Measurements from ENCODE around the gene IKBKG.
"Not testable (repeated sequence)": the region's sequence is repeated elsewhere in the genome, so short reads cannot be mapped to it uniquely, and the experiment has no call there.

Gene IKBKG

GRCh38 chrX:154558896-154559295, 11.5 kb downstream of the IKBKG start:
- DNase-seq (ENCODE audit: low read depth) = not testable (repeated sequence)

- DNase-seq (ENCODE audit: low read depth) = not testable (repeated sequence)
Measured at GRCh38 chrX:154560326-154560725, 12.9 kb downstream of the IKBKG start.

- DNase-seq (ENCODE audit: low read depth) = not testable (repeated sequence)
Measured at GRCh38 chrX:154562295-154562694, 14.9 kb downstream of the IKBKG start.

GRCh38 chrX:154570361-154570760, 22.9 kb downstream of the IKBKG start:
- DNase-seq (ENCODE audit: low read depth) = not testable (repeated sequence)

GRCh38 chrX:154573061-154573460, 25.6 kb downstream of the IKBKG start:
- DNase-seq (ENCODE audit: low read depth) = not testable (repeated sequence)

GRCh38 chrX:154575076-154575475, 27.7 kb downstream of the IKBKG start:
- not testable (repeated sequence) for DNase-seq (ENCODE audit: low read depth)

GRCh38 chrX:154582994-154583393, 35.6 kb downstream of the IKBKG start:
- not testable (repeated sequence) for DNase-seq (ENCODE audit: low read depth)

GRCh38 chrX:154584585-154585183, 37.3 kb downstream of the IKBKG start, which contains the start of gene CTAG1A:
CTAG1A (plus strand) TSS chrX:154585133; CDS start chrX:154585207, 74 bp downstream.
- not testable (repeated sequence) for DNase-seq (ENCODE audit: low read depth)

- not testable (repeated sequence) for DNase-seq (ENCODE audit: low read depth)
Measured at GRCh38 chrX:154590415-154590814, 43.0 kb downstream of the IKBKG start.

- no peak for DNase-seq (ENCODE audit: low read depth)
Measured at GRCh38 chrX:154592505-154592904, 45.1 kb downstream of the IKBKG start.

- no peak for DNase-seq (ENCODE audit: low read depth)
Measured at GRCh38 chrX:154593201-154593600, 45.8 kb downstream of the IKBKG start.

- DNase-seq (ENCODE audit: low read depth) = no peak
Measured at GRCh38 chrX:154594491-154594890, 47.1 kb downstream of the IKBKG start.

- no peak for DNase-seq (ENCODE audit: low read depth)
Measured at GRCh38 chrX:154595559-154596249, 48.3 kb downstream of the IKBKG start.

- peak; percentile 62 for DNase-seq (ENCODE audit: low read depth)
Measured at GRCh38 chrX:154596290-154596929, 49.0 kb downstream of the IKBKG start.

- no peak for DNase-seq (ENCODE audit: low read depth)
Measured at GRCh38 chrX:154597221-154597620, 49.8 kb downstream of the IKBKG start.

GRCh38 chrX:154598656-154599055, 51.2 kb downstream of the IKBKG start:
- DNase-seq (ENCODE audit: low read depth) = no peak

- no peak for DNase-seq (ENCODE audit: low read depth)
Measured at GRCh38 chrX:154599531-154599930, 52.1 kb downstream of the IKBKG start.

GRCh38 chrX:154600759-154601374, 53.4 kb downstream of the IKBKG start:
- DNase-seq (ENCODE audit: low read depth) = no peak

GRCh38 chrX:154602226-154602625, 54.8 kb downstream of the IKBKG start:
- DNase-seq (ENCODE audit: low read depth) = no peak

- no peak for DNase-seq (ENCODE audit: low read depth)
Measured at GRCh38 chrX:154602766-154603437, 55.5 kb downstream of the IKBKG start.

- DNase-seq (ENCODE audit: low read depth) = no peak
Measured at GRCh38 chrX:154603438-154604430, 56.3 kb downstream of the IKBKG start.

All from GM04504 (cell line).